Activated T-cell treated with anti-CD3 and anti-CD28 coated beads, Interleukin-2, amount 50 U/mL, for 72 hours (primary cell): ENCODE measurements around the gene SRSF11. TPM values are rescaled to one million over a fixed set of nuclear protein-coding genes. Genes with fewer than 3 reads are reported as not detected.
A peak's percentile ranks its signal among the peaks of the same experiment; 100 is the strongest.
"Not testable (repeated sequence)": the region's sequence is repeated elsewhere in the genome, so short reads cannot be mapped to it uniquely, and the experiment has no call there.

ENCODE experiments used
- ATAC-seq, 2 donors: fragments of 150-1000 bp; cut with Tn5 transposase; replicated peaks in 1 of 2; 2 replicates each; pipeline ENCODE4 v1.10.0; 2021; ENCODE audit warnings: moderate library complexity in 2 of 2, mild to moderate bottlenecking in 1 of 2
- DNase-seq, 2 donors: peaks; one replicate each; pipeline ENCODE4 v3.0.0; 2021 to 2022; ENCODE audit warnings: mixed read lengths in 1 of 2
- H3K27ac Mint-ChIP-seq: one replicate; pipeline ENCODE4 v1.8.0; 2022; ENCODE audit warnings: mild to moderate bottlenecking, moderate library complexity, mixed read lengths
- H3K27me3 Mint-ChIP-seq: one replicate; pipeline ENCODE4 v1.8.0; 2022; ENCODE audit warnings: low read depth, mixed read lengths
- H3K36me3 Mint-ChIP-seq, 2 donors: one replicate each; pipeline ENCODE4 v1.8.0; 2022; ENCODE audit warnings: mixed read lengths in 2 of 2, mild to moderate bottlenecking in 1 of 2; ENCODE audit not compliant: insufficient read depth in 2 of 2
- H3K4me1 Mint-ChIP-seq: one replicate; pipeline ENCODE4 v1.8.0; 2022; ENCODE audit warnings: low read depth, mixed read lengths
- H3K4me3 Mint-ChIP-seq, 2 donors: one replicate each; pipeline ENCODE4 v1.8.0; 2022; ENCODE audit warnings: mild to moderate bottlenecking in 2 of 2, mixed read lengths in 2 of 2, moderate library complexity in 2 of 2
- H3K9me3 Mint-ChIP-seq, 2 donors: one replicate each; pipeline ENCODE4 v1.8.0; 2022; ENCODE audit warnings: mixed read lengths in 2 of 2
- total RNA-seq, 2 donors: library from RNA; stranded (reverse); gene quantifications; one replicate each; pipeline ENCODE4 v1.2.3, GENCODE V29; 2022

Gene SRSF11
- total RNA-seq, 2 donors from 2014 or later = 245 TPM

DNA sequence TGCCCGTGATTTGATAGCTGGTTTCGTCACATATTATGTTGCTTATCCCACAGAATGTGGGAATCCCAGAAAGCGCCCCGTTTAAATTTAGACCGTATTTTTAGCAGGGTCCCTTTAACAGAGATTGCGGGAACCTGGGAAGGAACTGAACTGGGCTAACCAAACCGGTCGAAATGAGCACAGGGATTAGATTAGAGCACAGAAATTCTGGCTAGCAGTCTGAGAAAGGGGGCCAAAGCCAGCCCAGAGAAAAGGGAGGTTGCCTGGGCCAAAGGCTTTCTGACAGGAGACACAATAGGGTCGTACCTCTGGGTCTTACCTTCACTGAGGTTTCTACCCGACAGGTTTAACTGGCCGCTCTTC is 16.1 kb upstream of the SRSF11 start:
- peaks cover 5 to 13% of the 10 kb centered on the region in 2 donors for H3K36me3 Mint-ChIP-seq
- ATAC-seq = no peak
- H3K4me1 Mint-ChIP-seq = peaks cover 64% of the 10 kb centered on the region
- H3K27ac Mint-ChIP-seq = peak overlapping the region; percentile 99
- H3K4me3 Mint-ChIP-seq = peak overlapping the region; percentile 96 to 99
- no peak for DNase-seq
- H3K9me3 Mint-ChIP-seq = no peaks in the 10 kb centered on the region
- H3K27me3 Mint-ChIP-seq = no peaks in the 10 kb centered on the region

DNA sequence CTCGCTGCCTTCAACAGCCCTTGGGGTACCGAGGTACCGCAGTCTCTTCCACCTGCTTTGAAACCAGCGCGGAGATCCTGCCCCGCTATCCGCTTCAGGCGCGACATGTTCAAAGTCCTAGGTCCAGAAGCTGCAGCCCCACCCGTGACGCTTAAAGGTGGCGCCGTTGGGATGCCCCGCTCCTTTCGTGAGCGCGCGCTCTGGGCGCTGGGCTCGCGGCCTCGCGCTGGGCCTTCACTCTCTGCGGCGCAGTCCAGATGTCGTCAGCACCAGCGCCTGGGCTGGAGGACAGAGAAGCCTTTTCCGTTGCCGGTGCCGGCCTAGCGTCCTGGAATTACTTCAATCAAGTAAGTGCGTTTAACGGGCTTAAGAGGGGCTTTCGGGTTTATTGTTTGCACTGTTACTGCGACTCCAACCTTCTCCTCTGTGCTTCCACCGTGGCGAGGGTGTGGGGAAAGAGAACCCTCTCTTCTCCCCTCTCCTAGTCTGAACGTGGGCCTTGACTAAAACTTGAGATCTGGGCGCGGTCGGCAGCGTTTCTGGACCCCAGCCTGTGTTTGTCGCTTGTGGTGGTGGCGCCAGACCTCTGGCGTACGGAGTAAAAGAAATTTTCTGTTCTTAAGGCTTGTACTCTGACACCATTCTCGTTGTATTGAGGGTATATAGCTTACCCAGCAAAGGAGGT is 15.6 kb upstream of the SRSF11 start, which contains the start of gene LRRC40:
Gene LRRC40 (minus strand): TSS at position 146 of the 685 bp plus-strand sequence. CDS start 39 bp downstream, at position 107.
- H3K4me1 Mint-ChIP-seq = peaks cover 64% of the 10 kb centered on the region

GRCh38 chr1:70206833-70207232 is 14.3 kb upstream of the SRSF11 start:
- H3K27ac Mint-ChIP-seq = peak overlapping the region; percentile 99
- not testable (repeated sequence) for DNase-seq, H3K9me3 Mint-ChIP-seq, ATAC-seq, H3K27me3 Mint-ChIP-seq
- H3K4me3 Mint-ChIP-seq = peak overlapping the region; percentile 96 to 99
- peaks cover 73% of the 10 kb centered on the region for H3K4me1 Mint-ChIP-seq
- H3K36me3 Mint-ChIP-seq = peaks cover 5 to 11% of the 10 kb centered on the region in 2 donors

More for the DNA sequence above, 15.6 kb upstream of the SRSF11 start, which contains the start of gene LRRC40:
- no peaks in the 10 kb centered on the region for H3K9me3 Mint-ChIP-seq
- no peaks in the 10 kb centered on the region for H3K27me3 Mint-ChIP-seq
- peak within 1 kb of the TSS; percentile 96 to 99 for H3K4me3 Mint-ChIP-seq
- peak; percentile 95 to 96 for DNase-seq
- H3K27ac Mint-ChIP-seq = peak within 1 kb of the TSS; percentile 99
- peaks cover 5 to 12% of the 10 kb centered on the region in 2 donors for H3K36me3 Mint-ChIP-seq
- ATAC-seq = peak; percentile 98 to 100

DNA sequence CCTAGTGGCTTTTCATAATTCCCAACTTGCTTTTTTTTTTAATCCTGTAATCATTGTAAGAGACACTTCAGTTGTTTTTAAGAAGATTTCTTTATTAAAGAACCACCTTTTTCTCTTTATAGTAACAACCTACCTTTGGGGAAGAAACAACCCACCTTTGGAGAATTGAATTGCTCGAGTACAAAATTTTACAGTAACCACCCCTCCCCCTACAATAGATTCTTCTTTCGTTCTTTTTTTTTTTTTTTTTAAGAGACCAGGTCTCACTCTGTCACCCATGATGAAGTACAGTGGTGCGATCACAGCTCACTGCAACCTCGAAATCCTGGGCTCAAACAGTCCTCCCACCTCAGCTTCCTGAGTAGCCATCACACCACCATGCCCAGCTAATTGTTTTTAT is 13.7 kb upstream of the SRSF11 start:
- Mint-ChIP-seq H3K36me3 (peaks cover 5 to 11% of the 10 kb centered on the region in 2 donors), H3K27me3 (no peaks in the 10 kb centered on the region)
- ATAC-seq = no peak

DNA sequence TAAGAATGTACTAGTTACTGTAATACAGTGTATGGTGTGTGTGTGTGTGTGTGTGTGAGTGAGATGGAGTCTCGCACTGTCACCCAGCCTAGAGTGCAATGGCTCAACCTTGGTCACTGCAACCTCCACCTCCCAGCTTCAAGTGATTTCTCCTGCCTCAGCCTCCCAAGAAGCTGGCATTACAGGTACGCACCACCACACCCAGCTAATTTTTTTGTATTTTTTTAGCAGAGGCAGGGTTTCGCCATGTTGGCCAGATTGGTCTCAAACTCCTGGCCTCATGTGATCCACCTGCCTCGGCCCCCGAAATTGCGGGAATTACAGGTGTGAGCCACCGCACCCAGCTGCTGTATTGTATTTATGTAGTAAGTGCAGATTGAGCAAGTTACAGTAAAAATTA is 12.9 kb upstream of the SRSF11 start:
- Mint-ChIP-seq H3K27ac (peak overlapping the region; percentile 99), H3K36me3 (peaks cover 5 to 11% of the 10 kb centered on the region in 2 donors), H3K9me3 (no peaks in the 10 kb centered on the region), H3K4me3 (peak overlapping the region; percentile 40 to 58), H3K27me3 (no peaks in the 10 kb centered on the region), H3K4me1 (peaks cover 70% of the 10 kb centered on the region)
- ATAC-seq (no peak), DNase-seq (no peak)

More for the DNA sequence above, 13.7 kb upstream of the SRSF11 start:
- H3K27ac Mint-ChIP-seq = peak overlapping the region; percentile 99
- peak overlapping the region; percentile 96 to 99 for H3K4me3 Mint-ChIP-seq
- no peak for DNase-seq
- no peaks in the 10 kb centered on the region for H3K9me3 Mint-ChIP-seq
- H3K4me1 Mint-ChIP-seq = peaks cover 69% of the 10 kb centered on the region

GRCh38 chr1:70210820-70211219 is 10.4 kb upstream of the SRSF11 start:
- Mint-ChIP-seq H3K27ac (no peak overlapping the region), H3K9me3 (no peaks in the 10 kb centered on the region), H3K4me1 (peaks cover 56% of the 10 kb centered on the region), H3K36me3 (peaks cover 2 to 11% of the 10 kb centered on the region in 2 donors), H3K27me3 (no peaks in the 10 kb centered on the region), H3K4me3 (no peak overlapping the region)
- ATAC-seq = peak in 1 of 2 donors; percentile 53
- no peak for DNase-seq

GRCh38 chr1:70211541-70211940 is 9.6 kb upstream of the SRSF11 start:
- peaks cover 63% of the 10 kb centered on the region for H3K4me1 Mint-ChIP-seq
- H3K9me3 Mint-ChIP-seq = no peaks in the 10 kb centered on the region
- H3K36me3 Mint-ChIP-seq = peaks cover 2 to 11% of the 10 kb centered on the region in 2 donors
- peak overlapping the region in 1 of 2 donors; percentile 39 for H3K4me3 Mint-ChIP-seq
- DNase-seq = no peak
- H3K27me3 Mint-ChIP-seq = no peaks in the 10 kb centered on the region
- H3K27ac Mint-ChIP-seq = peak overlapping the region; percentile 75
- ATAC-seq = no peak

DNA sequence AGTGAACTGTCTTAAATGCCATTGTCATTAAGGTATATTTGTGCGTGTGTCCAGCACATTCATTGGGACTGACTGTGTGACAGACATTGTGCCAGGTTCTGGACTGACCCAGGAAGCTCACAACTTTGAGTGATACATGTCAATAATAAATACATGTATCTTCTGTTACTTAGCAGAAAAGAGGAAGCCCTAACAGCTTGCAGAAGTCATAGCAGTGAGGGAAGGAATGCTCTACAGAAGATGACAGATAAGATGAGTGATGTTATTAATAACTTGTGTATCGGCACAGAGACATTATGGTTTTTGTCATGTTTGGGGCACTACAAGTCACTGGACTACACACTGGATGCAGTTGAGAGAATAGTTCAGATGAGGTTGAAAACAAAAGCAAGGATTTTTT is 1.2 kb upstream of the SRSF11 start:
- peaks cover 3 to 35% of the 10 kb centered on the region in 2 donors for H3K36me3 Mint-ChIP-seq
- peak overlapping the region; percentile 94 for H3K27ac Mint-ChIP-seq
- ATAC-seq (no peak), DNase-seq (no peak)
- H3K27me3 Mint-ChIP-seq = no peaks in the 10 kb centered on the region
- H3K4me1 Mint-ChIP-seq = peaks cover 59% of the 10 kb centered on the region
- H3K4me3 Mint-ChIP-seq = peak overlapping the region; percentile 33 to 83
- H3K9me3 Mint-ChIP-seq = no peaks in the 10 kb centered on the region

- peak overlapping the region; percentile 94 to 99 for H3K4me3 Mint-ChIP-seq
- DNase-seq = no peak
- peaks cover 59% of the 10 kb centered on the region for H3K4me1 Mint-ChIP-seq
- peaks cover 3 to 33% of the 10 kb centered on the region in 2 donors for H3K36me3 Mint-ChIP-seq
- ATAC-seq = no peak
- no peaks in the 10 kb centered on the region for H3K9me3 Mint-ChIP-seq
- H3K27me3 Mint-ChIP-seq = no peaks in the 10 kb centered on the region
- H3K27ac Mint-ChIP-seq = peak overlapping the region; percentile 100
These were observed 503 bp upstream of the SRSF11 start for GRCh38 chr1:70220517-70221237.

- peaks cover 3 to 33% of the 10 kb centered on the region in 2 donors for H3K36me3 Mint-ChIP-seq
- H3K9me3 Mint-ChIP-seq = no peaks in the 10 kb centered on the region
- DNase-seq = no peak
- no peaks in the 10 kb centered on the region for H3K27me3 Mint-ChIP-seq
- peak overlapping the region; percentile 100 for H3K27ac Mint-ChIP-seq
- H3K4me3 Mint-ChIP-seq = peak overlapping the region; percentile 94 to 99
- peaks cover 62% of the 10 kb centered on the region for H3K4me1 Mint-ChIP-seq
- no peak for ATAC-seq
These were observed 1.6 kb downstream of the SRSF11 start for GRCh38 chr1:70222716-70223235.

GRCh38 chr1:70224954-70225353 is 3.8 kb downstream of the SRSF11 start:
- Mint-ChIP-seq H3K4me1 (peaks cover 61% of the 10 kb centered on the region), H3K27ac (peak overlapping the region; percentile 100)
- ATAC-seq = no peak

GRCh38 chr1:70227439-70227838 is 6.3 kb downstream of the SRSF11 start:
- ATAC-seq = no peak
- DNase-seq = no peak
- peak overlapping the region; percentile 90 for H3K27ac Mint-ChIP-seq
- no peaks in the 10 kb centered on the region for H3K9me3 Mint-ChIP-seq
- H3K36me3 Mint-ChIP-seq = peaks cover 3 to 49% of the 10 kb centered on the region in 2 donors
- H3K4me3 Mint-ChIP-seq = peak overlapping the region in 1 of 2 donors; percentile 25
- H3K27me3 Mint-ChIP-seq = no peaks in the 10 kb centered on the region
- H3K4me1 Mint-ChIP-seq = peaks cover 46% of the 10 kb centered on the region

More at GRCh38 chr1:70224954-70225353, 3.8 kb downstream of the SRSF11 start:
- Mint-ChIP-seq H3K9me3 (no peaks in the 10 kb centered on the region), H3K4me3 (peak overlapping the region in 1 of 2 donors; percentile 99), H3K27me3 (no peaks in the 10 kb centered on the region), H3K36me3 (peaks cover 3 to 42% of the 10 kb centered on the region in 2 donors)
- no peak for DNase-seq

GRCh38 chr1:70228670-70229069 is 7.5 kb downstream of the SRSF11 start:
- no peak for DNase-seq
- H3K4me3 Mint-ChIP-seq = no peak overlapping the region
- peaks cover 5 to 51% of the 10 kb centered on the region in 2 donors for H3K36me3 Mint-ChIP-seq
- H3K9me3 Mint-ChIP-seq = no peaks in the 10 kb centered on the region
- H3K27ac Mint-ChIP-seq = no peak overlapping the region
- ATAC-seq = no peak
- no peaks in the 10 kb centered on the region for H3K27me3 Mint-ChIP-seq
- H3K4me1 Mint-ChIP-seq = peaks cover 34% of the 10 kb centered on the region
